Stimulated activated CD4-positive, alpha-beta T cell treated with anti-CD3 and anti-CD28 coated beads, TNF-alpha, amount 100 ng/mL, for 48 hours (primary cell): ENCODE measurements around the gene KRTAP1-4.
"Not testable (repeated sequence)": the region's sequence is repeated elsewhere in the genome, so short reads cannot be mapped to it uniquely, and the experiment has no call there.

ENCODE experiments used
- DNase-seq, 3 donors: peaks; one replicate each; pipeline ENCODE4 v3.0.0-alpha.2; 2020; ENCODE audit warnings: low read depth in 3 of 3

The KRTAP1-4 gene

GRCh38 chr17:41004397-41004796 is 25.6 kb downstream of the KRTAP1-4 start:
- no peak for DNase-seq

GRCh38 chr17:41003926-41004325 is 26.1 kb downstream of the KRTAP1-4 start:
- DNase-seq: no peak

GRCh38 chr17:41002814-41003213 is 27.2 kb downstream of the KRTAP1-4 start:
- no peak for DNase-seq

GRCh38 chr17:41001795-41002194 is 28.2 kb downstream of the KRTAP1-4 start:
- DNase-seq: no peak

- DNase-seq: not testable (repeated sequence)
Observed at GRCh38 chr17:40999563-40999962, 30.4 kb downstream of the KRTAP1-4 start, which contains the start of gene KRTAP3-2. TSS of gene KRTAP3-2 (minus strand) at chr17:40999906. CDS start at chr17:40999853, 53 bp downstream.

- DNase-seq: no peak
Observed at GRCh38 chr17:40997361-40997760, 32.6 kb downstream of the KRTAP1-4 start.

- no peak for DNase-seq
Observed at GRCh38 chr17:40996829-40997228, 33.2 kb downstream of the KRTAP1-4 start.

GRCh38 chr17:40995116-40995515 is 34.9 kb downstream of the KRTAP1-4 start:
- no peak for DNase-seq

- no peak for DNase-seq
Observed at GRCh38 chr17:40993839-40994238, 36.2 kb downstream of the KRTAP1-4 start, which contains the start of gene KRTAP3-3. TSS of gene KRTAP3-3 (minus strand) at chr17:40994164. CDS start at chr17:40994097, 67 bp downstream.

GRCh38 chr17:40993084-40993483 is 36.9 kb downstream of the KRTAP1-4 start:
- DNase-seq: no peak

- DNase-seq: no peak
Observed at GRCh38 chr17:40992666-40993065, 37.3 kb downstream of the KRTAP1-4 start.

GRCh38 chr17:40986920-40987319 is 43.1 kb downstream of the KRTAP1-4 start:
- DNase-seq: no peak

GRCh38 chr17:40984226-40984625 is 45.8 kb downstream of the KRTAP1-4 start, which contains the start of gene KRT40:
TSS of gene KRT40 (minus strand) at chr17:40984326. CDS start at chr17:40984273, 53 bp downstream.
- DNase-seq: no peak

GRCh38 chr17:40981115-40981514 is 48.9 kb downstream of the KRTAP1-4 start:
- DNase-seq: no peak

- no peak for DNase-seq
Observed at GRCh38 chr17:40980596-40980995, 49.4 kb downstream of the KRTAP1-4 start.

- no peak for DNase-seq
Observed at GRCh38 chr17:40980117-40980516, 49.9 kb downstream of the KRTAP1-4 start.
